Urinary bladder (tissue), 4 donors: ENCODE measurements around the gene SLC4A5. TPM values are rescaled to one million over a fixed set of nuclear protein-coding genes. Genes with fewer than 3 reads are reported as not detected.

Experiments used
- DNase-seq: peaks from one replicate; pipeline ENCODE4 v3.0.0-alpha.2; 2015; ENCODE audit errors: extremely low spot score
- H3K27ac ChIP-seq: one replicate; pipeline ENCODE4 v1.5.1; 2013; ENCODE audit warnings: low read depth, mild to moderate bottlenecking, moderate library complexity
- H3K36me3 ChIP-seq: one replicate; pipeline ENCODE4 v1.6.1; 2013; ENCODE audit warnings: mild to moderate bottlenecking, moderate library complexity; ENCODE audit not compliant: insufficient read depth
- H3K4me1 ChIP-seq: one replicate; pipeline ENCODE4 v1.6.1; 2013; ENCODE audit warnings: mild to moderate bottlenecking, moderate library complexity; ENCODE audit not compliant: insufficient read depth
- H3K4me3 ChIP-seq: one replicate; pipeline ENCODE4 v1.5.1; 2013; ENCODE audit warnings: low read depth, low read length
- WGBS: extraction: QIAGEN DNeasy Blood & Tissue Kit; methylation state at CpG from one replicate; pipeline ENCODE4 v1.1.7; 2013; 5-methylcytosine and 5-hydroxymethylcytosine counted together
- polyA plus RNA-seq: library from polyadenylated mRNA; stranded (reverse); fragments of 200-250 nt; gene quantifications from one replicate; pipeline ENCODE4 v1.2.3, GENCODE V29; 2013
- total RNA-seq: library from RNA; depleted of rRNA; stranded (reverse); fragments of >200 nt; gene quantifications from one replicate; pipeline ENCODE4 v1.2.3, GENCODE V29; 2014
- donor health status: healthy with polysubstance abuse.
- donor health status: healthy.

SLC4A5 gene
- total and polyA plus RNA-seq, 2 donors, result 0.92 to 3.8 TPM

GRCh38 chr2:74317701-74318100 lies 25.5 kb downstream of the SLC4A5 start:
- H3K4me1 ChIP-seq, result no peaks in the 10 kb centered on the region
- no peaks in the 10 kb centered on the region for H3K36me3 ChIP-seq
- no peak overlapping the region for H3K4me3 ChIP-seq
- no peak for DNase-seq
- H3K27ac ChIP-seq, result no peak overlapping the region

- DNase-seq, result no peak
- Histone ChIP-seq H3K36me3 (no peaks in the 10 kb centered on the region), H3K27ac (no peak overlapping the region), H3K4me1 (no peaks in the 10 kb centered on the region), H3K4me3 (no peak overlapping the region)
- 55% methylated on average over 6 of the region's 6 CpGs for WGBS
These were observed 26.5 kb downstream of the SLC4A5 start for GRCh38 chr2:74316627-74317295.

- H3K36me3 ChIP-seq, result no peaks in the 10 kb centered on the region
- 77% methylated on average over 5 of the region's 5 CpGs for WGBS
- no peak overlapping the region for H3K27ac ChIP-seq
- H3K4me3 ChIP-seq, result no peak overlapping the region
- no peaks in the 10 kb centered on the region for H3K4me1 ChIP-seq
- no peak for DNase-seq
These were observed 29.1 kb downstream of the SLC4A5 start for GRCh38 chr2:74314107-74314506.

GRCh38 chr2:74313497-74313896 lies 29.7 kb downstream of the SLC4A5 start:
- H3K27ac ChIP-seq, result no peak overlapping the region
- H3K36me3 ChIP-seq, result no peaks in the 10 kb centered on the region
- no peak overlapping the region for H3K4me3 ChIP-seq
- no peaks in the 10 kb centered on the region for H3K4me1 ChIP-seq
- DNase-seq, result no peak
- 80% methylated on average over 2 of the region's 2 CpGs for WGBS

GRCh38 chr2:74312913-74313312 lies 30.3 kb downstream of the SLC4A5 start:
- no peak for DNase-seq
- Histone ChIP-seq H3K27ac (no peak overlapping the region), H3K36me3 (no peaks in the 10 kb centered on the region), H3K4me1 (no peaks in the 10 kb centered on the region), H3K4me3 (no peak overlapping the region)

- Histone ChIP-seq H3K27ac (no peak overlapping the region), H3K4me1 (no peaks in the 10 kb centered on the region), H3K4me3 (no peak overlapping the region), H3K36me3 (no peaks in the 10 kb centered on the region)
- WGBS, result 83% methylated on average over 8 of the region's 8 CpGs
- DNase-seq, result no peak
These were observed 35.5 kb downstream of the SLC4A5 start for GRCh38 chr2:74307720-74308119.

- no peak overlapping the region for H3K4me3 ChIP-seq
- no peaks in the 10 kb centered on the region for H3K4me1 ChIP-seq
- WGBS, result 78% methylated on average over 7 of the region's 7 CpGs
- no peak for DNase-seq
- no peak overlapping the region for H3K27ac ChIP-seq
- no peaks in the 10 kb centered on the region for H3K36me3 ChIP-seq
These were observed 38.7 kb downstream of the SLC4A5 start for GRCh38 chr2:74304332-74305148.

GRCh38 chr2:74302865-74303264 lies 40.4 kb downstream of the SLC4A5 start:
- WGBS, result 87% methylated on average over 2 of the region's 2 CpGs
- Histone ChIP-seq H3K4me1 (no peaks in the 10 kb centered on the region), H3K27ac (no peak overlapping the region), H3K4me3 (no peak overlapping the region), H3K36me3 (no peaks in the 10 kb centered on the region)
- DNase-seq, result no peak

GRCh38 chr2:74301262-74301661 lies 42.0 kb downstream of the SLC4A5 start:
- Histone ChIP-seq H3K4me3 (no peak overlapping the region), H3K4me1 (no peaks in the 10 kb centered on the region), H3K36me3 (no peaks in the 10 kb centered on the region), H3K27ac (no peak overlapping the region)
- 97% methylated on average over 1 of the region's 1 CpG for WGBS
- no peak for DNase-seq

- Histone ChIP-seq H3K4me3 (no peak overlapping the region), H3K4me1 (no peaks in the 10 kb centered on the region), H3K27ac (no peak overlapping the region), H3K36me3 (no peaks in the 10 kb centered on the region)
- WGBS, result 79% methylated on average over 2 of the region's 2 CpGs
- DNase-seq, result no peak
These were observed 42.7 kb downstream of the SLC4A5 start for GRCh38 chr2:74300506-74300905.

- Histone ChIP-seq H3K27ac (no peak overlapping the region), H3K4me3 (no peak overlapping the region), H3K36me3 (no peaks in the 10 kb centered on the region), H3K4me1 (no peaks in the 10 kb centered on the region)
- 93% methylated on average over 1 of the region's 1 CpG for WGBS
- DNase-seq, result no peak
These were observed 45.3 kb downstream of the SLC4A5 start for GRCh38 chr2:74297950-74298349.

GRCh38 chr2:74297391-74297790 lies 45.8 kb downstream of the SLC4A5 start:
- no peak for DNase-seq
- Histone ChIP-seq H3K4me3 (no peak overlapping the region), H3K27ac (no peak overlapping the region), H3K36me3 (no peaks in the 10 kb centered on the region), H3K4me1 (no peaks in the 10 kb centered on the region)

GRCh38 chr2:74293191-74293991 lies 49.8 kb downstream of the SLC4A5 start:
- H3K4me3 ChIP-seq, result no peak overlapping the region
- no peak for DNase-seq
- no peaks in the 10 kb centered on the region for H3K4me1 ChIP-seq
- no peaks in the 10 kb centered on the region for H3K36me3 ChIP-seq
- H3K27ac ChIP-seq, result no peak overlapping the region
- 80% methylated on average over 6 of the region's 6 CpGs for WGBS

GRCh38 chr2:74292751-74293150 lies 50.5 kb downstream of the SLC4A5 start:
- Histone ChIP-seq H3K4me3 (no peak overlapping the region), H3K27ac (no peak overlapping the region), H3K36me3 (no peaks in the 10 kb centered on the region), H3K4me1 (no peaks in the 10 kb centered on the region)
- WGBS, result 84% methylated on average over 6 of the region's 6 CpGs
- DNase-seq, result no peak
